ENCODE results near the gene RAB5B. TPM values are rescaled to one million over a fixed set of nuclear protein-coding genes. Genes with fewer than 3 reads are reported as not detected.

RAB5B gene
- total and polyA plus RNA-seq, 2 donors from 2014 or later: 72.5 to 112 TPM

DNA sequence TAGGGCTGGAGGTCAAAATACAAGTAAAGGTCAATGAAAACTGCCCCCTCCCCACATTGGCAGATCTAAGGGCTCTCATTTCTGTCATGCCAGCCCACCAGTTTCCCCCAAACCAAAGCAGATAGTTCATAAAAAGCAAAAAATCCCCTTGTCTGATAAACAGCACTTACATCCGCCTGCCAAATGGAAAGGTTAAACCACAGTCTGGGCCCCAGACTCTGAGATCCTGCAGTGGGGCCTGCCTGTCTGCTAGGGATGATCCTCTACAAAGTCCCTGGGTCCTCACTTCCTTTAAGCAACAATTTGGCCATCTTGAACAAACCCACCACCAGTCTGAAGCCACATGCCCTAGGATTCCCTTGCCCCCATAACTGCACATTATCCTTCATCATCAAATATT, 58.1 kb downstream of the RAB5B start:
- H3K9me3 ChIP-seq (ENCODE audit: control insufficient read depth in 2 of 3, insufficient read depth in 1 of 3, low read length in 3 of 3): no peaks in the 10 kb centered on the region
- H3K36me3 ChIP-seq (ENCODE audit: control insufficient read depth in 2 of 3, insufficient read depth in 3 of 3, low read length in 3 of 3): peaks cover 8 to 16% (median 13%) of the 10 kb centered on the region in 3 donors
- no peak for DNase-seq
- H3K27me3 ChIP-seq (ENCODE audit: control insufficient read depth, insufficient read depth, low read length): no peaks in the 10 kb centered on the region
- H3K4me3 ChIP-seq (ENCODE audit: low read length in 3 of 3): no peak overlapping the region
- no peak for FAIRE-seq
- no peak for TF ChIP-seq CTCF (IDR thresholded peaks at IDR 0.05; ENCODE audit: borderline replicate concordance, extremely low read depth, insufficient read depth)
- H3K9ac ChIP-seq (ENCODE audit: low read length in 3 of 3): no peak overlapping the region
- no peak overlapping the region for H3K27ac ChIP-seq (ENCODE audit: low read depth in 2 of 2, low read length in 2 of 2)
- intact Hi-C loops (cut with DNase I): no loop called here
- H3K4me1 ChIP-seq (ENCODE audit: control insufficient read depth in 2 of 3, insufficient read depth in 2 of 3, low read depth in 1 of 3, low read length in 3 of 3): peaks cover 0 to 3% (median 0%) of the 10 kb centered on the region in 3 donors

DNA sequence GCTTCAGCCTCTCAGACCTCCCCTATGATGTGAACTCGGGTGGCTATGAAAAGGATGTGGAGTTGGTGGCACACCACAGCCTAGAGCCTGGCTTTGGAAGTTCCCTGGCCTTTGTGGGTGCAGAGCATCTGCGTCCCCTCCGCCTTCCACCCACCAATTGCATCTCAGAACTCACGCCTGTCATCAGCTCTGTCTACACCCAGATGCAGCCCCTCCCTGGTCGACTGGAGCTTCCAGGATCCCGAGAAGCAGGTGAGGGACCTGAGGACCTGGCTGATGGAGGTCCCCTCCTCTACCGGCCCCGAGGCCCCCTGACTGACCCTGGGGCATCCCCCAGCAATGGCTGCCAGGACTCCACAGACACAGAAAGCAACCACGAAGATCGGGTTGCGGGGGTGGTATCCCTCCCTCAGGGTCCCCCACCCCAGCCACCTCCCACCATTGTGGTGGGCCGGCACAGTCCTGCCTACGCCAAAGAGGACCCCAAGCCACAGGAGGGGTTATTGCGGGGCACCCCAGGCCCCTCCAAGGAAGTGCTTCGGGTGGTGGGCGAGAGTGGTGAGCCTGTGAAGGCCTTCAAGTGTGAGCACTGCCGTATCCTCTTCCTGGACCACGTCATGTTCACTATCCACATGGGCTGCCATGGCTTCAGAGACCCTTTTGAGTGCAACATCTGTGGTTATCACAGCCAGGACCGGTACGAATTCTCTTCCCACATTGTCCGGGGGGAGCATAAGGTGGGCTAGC, 60.9 kb downstream of the RAB5B start:
- Histone ChIP-seq H3K4me1 (ENCODE audit: control insufficient read depth in 2 of 3, insufficient read depth in 2 of 3, low read depth in 1 of 3, low read length in 3 of 3) (no peaks in the 10 kb centered on the region), H3K9ac (ENCODE audit: low read length in 3 of 3) (no peak overlapping the region), H3K36me3 (ENCODE audit: control insufficient read depth in 2 of 3, insufficient read depth in 3 of 3, low read length in 3 of 3) (peaks cover 10 to 13% (median 10%) of the 10 kb centered on the region in 3 donors), H3K9me3 (ENCODE audit: control insufficient read depth in 2 of 3, insufficient read depth in 1 of 3, low read length in 3 of 3) (no peaks in the 10 kb centered on the region), H3K4me3 (ENCODE audit: low read length in 3 of 3) (no peak overlapping the region), H3K27me3 (ENCODE audit: control insufficient read depth, insufficient read depth, low read length) (no peaks in the 10 kb centered on the region), H3K27ac (ENCODE audit: low read depth in 2 of 2, low read length in 2 of 2) (no peak overlapping the region)
- intact Hi-C loops (cut with DNase I): no loop called here
- FAIRE-seq (no peak), DNase-seq (no peak)
- no peak for TF ChIP-seq CTCF (IDR thresholded peaks at IDR 0.05; ENCODE audit: borderline replicate concordance, extremely low read depth, insufficient read depth)

- DNase-seq (no peak), FAIRE-seq (no peak)
- Histone ChIP-seq H3K27me3 (ENCODE audit: control insufficient read depth, insufficient read depth, low read length) (no peaks in the 10 kb centered on the region), H3K4me3 (ENCODE audit: low read length in 3 of 3) (no peak overlapping the region), H3K9me3 (ENCODE audit: control insufficient read depth in 2 of 3, insufficient read depth in 1 of 3, low read length in 3 of 3) (no peaks in the 10 kb centered on the region), H3K27ac (ENCODE audit: low read depth in 2 of 2, low read length in 2 of 2) (no peak overlapping the region), H3K36me3 (ENCODE audit: control insufficient read depth in 2 of 3, insufficient read depth in 3 of 3, low read length in 3 of 3) (peaks cover 7 to 13% (median 10%) of the 10 kb centered on the region in 3 donors), H3K9ac (ENCODE audit: low read length in 3 of 3) (no peak overlapping the region), H3K4me1 (ENCODE audit: control insufficient read depth in 2 of 3, insufficient read depth in 2 of 3, low read depth in 1 of 3, low read length in 3 of 3) (peaks cover 2 to 4% (median 3%) of the 10 kb centered on the region in 3 donors)
- intact Hi-C loops (cut with DNase I): no loop called here
- no peak for TF ChIP-seq CTCF (IDR thresholded peaks at IDR 0.05; ENCODE audit: borderline replicate concordance, extremely low read depth, insufficient read depth)
Measured at GRCh38 chr12:56037161-56037560, 63.3 kb downstream of the RAB5B start.

All from kidney (tissue), 14 donors.